HepG2 (cell line): ENCODE results near the gene EXOC3. TPM values are rescaled to one million over a fixed set of nuclear protein-coding genes. Genes with fewer than 3 reads are reported as not detected.

ENCODE experiments used
- AGO2 ChIP-seq: fragments of 200-400 bp; formaldehyde crosslinking; optimal IDR thresholded peaks from 2 replicates; pipeline ENCODE3; 2017; ENCODE audit warnings: mild to moderate bottlenecking, low read depth, low read length, moderate library complexity
- ARID4A ChIP-seq: sonication (generic); formaldehyde crosslinking; IDR thresholded peaks from 2 replicates; pipeline ENCODE4 v1.5.0; 2020; ENCODE audit warnings: mild to moderate bottlenecking, missing genetic modification reagents, borderline replicate concordance
- DNMT3B ChIP-seq: conservative IDR thresholded peaks from 2 replicates; pipeline ENCODE4 v1.6.1; 2016; ENCODE audit warnings: missing biosample characterization, control low read depth
- GFI1 ChIP-seq: sonication (generic); formaldehyde crosslinking; IDR thresholded peaks from 2 replicates; pipeline ENCODE4 v1.5.0; 2020; ENCODE audit warnings: missing genetic modification reagents, mild to moderate bottlenecking, borderline replicate concordance
- HMGXB3 ChIP-seq: sonication (generic); formaldehyde crosslinking; IDR thresholded peaks from 2 replicates; pipeline ENCODE4 v1.4.0; 2020; ENCODE audit warnings: missing genetic modification reagents, borderline replicate concordance
- ISL2 ChIP-seq: sonication (generic); formaldehyde crosslinking; IDR thresholded peaks from 2 replicates; pipeline ENCODE4 v1.5.0; 2020; ENCODE audit warnings: missing genetic modification reagents
- KLF15 ChIP-seq: sonication (generic); formaldehyde crosslinking; IDR thresholded peaks from 2 replicates; pipeline ENCODE4 v1.8.1; 2023; ENCODE audit warnings: borderline replicate concordance, mild to moderate bottlenecking, inconsistent platforms, missing genetic modification reagents, mixed read lengths
- RELA ChIP-seq: sonication (generic); formaldehyde crosslinking; IDR thresholded peaks from 2 replicates; pipeline ENCODE4 v1.4.0; 2020; ENCODE audit warnings: missing genetic modification reagents
- SMAD1 ChIP-seq: sonication (generic); formaldehyde crosslinking; IDR thresholded peaks from 2 replicates; pipeline ENCODE4 v1.4.0; 2020; ENCODE audit warnings: missing genetic modification reagents, low read depth, mild to moderate bottlenecking, borderline replicate concordance
- THAP11 ChIP-seq: IDR thresholded peaks from 2 replicates; pipeline ENCODE4 v1.6.1; 2016; ENCODE audit warnings: missing biosample characterization, missing genetic modification reagents
- ZBTB25 ChIP-seq: IDR thresholded peaks from 2 replicates; pipeline ENCODE4 v1.6.1; 2018; ENCODE audit warnings: missing genetic modification reagents
- ZFP36L2 ChIP-seq: sonication (generic); formaldehyde crosslinking; IDR thresholded peaks from 2 replicates; pipeline ENCODE4 v1.4.0; 2020; ENCODE audit warnings: missing genetic modification reagents
- ZFX ChIP-seq: sonication (generic); formaldehyde crosslinking; IDR thresholded peaks from 2 replicates; pipeline ENCODE4 v1.4.0; 2020; ENCODE audit warnings: mild to moderate bottlenecking, low read depth, missing genetic modification reagents, moderate library complexity
- ZNF280D ChIP-seq: sonication (generic); formaldehyde crosslinking; IDR thresholded peaks from 2 replicates; pipeline ENCODE4 v1.5.1; 2020; ENCODE audit warnings: mild to moderate bottlenecking, missing genetic modification reagents
- polyA plus RNA-seq, 8 experiments: library from polyadenylated mRNA; depleted of rRNA in 3 of 8; stranded (reverse) in 7 of 8; unstranded in 1 of 8; fragments of >200 nt; fragmentation: Illumina TruSeq in 4 of 8; extraction: Trizol in 4 of 8; gene quantifications; 2 replicates each; pipeline versions ENCODE4 v1.2.1 to v1.2.3, GENCODE V29; 2011 to 2016; ENCODE audit warnings: low read depth in 4 of 8, missing spikeins in 1 of 8, mixed read lengths in 1 of 8; ENCODE audit not compliant: insufficient read depth in 1 of 8
- total RNA-seq, 5 experiments: library from RNA; depleted of rRNA; stranded (reverse); fragments of >200 nt; fragmentation: Illumina TruSeq; extraction: Trizol; gene quantifications; 2 replicates each; pipeline ENCODE4 v1.2.3, GENCODE V29; 2016; ENCODE audit warnings: low read depth in 1 of 5

EXOC3 gene
- total and polyA plus RNA-seq, 2 of the 13 experiments (the other 11 are each of a cell fraction or from before 2014, with no cell fraction given), result 9.2 to 20.5 TPM

GRCh38 chr5:442335-443238 lies at the start of gene EXOC3 (continued):
- TF ChIP-seq ZBTB25 (CRISPR knock-in tag) (peak; percentile 63; the same call in 1 of the 2 replicates), ZNF280D (peak; percentile 76; the same call in 1 of the 2 replicates), ZFP36L2 (CRISPR knock-in tag) (no peak), RELA (CRISPR knock-in tag) (no peak), ISL2 (CRISPR knock-in tag) (peak; percentile 40; the same call in 1 of the 2 replicates), KLF15 (peak; percentile 72; the same call in 1 of the 2 replicates), SMAD1 (CRISPR knock-in tag) (0 out of 2 replicates have a peak, but pooled peaks have one; percentile 17), ZFX (CRISPR knock-in tag) (peak; percentile 65; the same call in 1 of the 2 replicates), DNMT3B (CRISPR knock-in tag) (no peak), HMGXB3 (CRISPR knock-in tag) (no peak; the same call in 1 of the 2 replicates), THAP11 (CRISPR knock-in tag) (peak; percentile 85), GFI1 (CRISPR knock-in tag) (no peak), AGO2 (peak; percentile 74), ARID4A (CRISPR knock-in tag) (peak; percentile 92)
